T1000 (cell line): ENCODE results near the gene TFAP2E.

Source experiments
- DNase-seq: peaks from one replicate; lab custom pipeline; 2025; ENCODE audit warnings: mixed read lengths; lab: John Stamatoyannopoulos, UW

Gene TFAP2E

DNA sequence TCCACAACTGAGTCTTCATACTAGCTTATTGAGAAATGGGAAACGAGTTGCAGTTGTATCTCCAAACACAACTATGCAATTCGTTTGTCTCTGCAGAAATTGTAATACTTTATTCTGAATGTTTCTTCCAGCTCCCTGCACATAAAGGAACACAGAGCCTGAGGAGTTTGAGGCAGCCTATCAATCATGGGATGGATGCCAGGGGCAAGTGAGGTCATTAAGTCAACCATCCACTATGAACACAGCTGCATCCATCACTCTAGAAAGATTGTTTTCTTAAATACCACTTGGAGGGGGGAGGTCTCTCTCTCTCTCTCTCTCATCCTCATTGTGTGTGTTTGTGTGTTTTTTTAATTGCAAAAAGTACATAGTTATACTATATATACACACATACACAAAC, 71.1 kb downstream of the TFAP2E start:
- DNase-seq = no peak
